SK-N-MC (cell line): Measurements from ENCODE around the gene AKT3.
A peak's percentile ranks its signal among the peaks of the same experiment; 100 is the strongest.

ENCODE experiments used
- DNase-seq: peaks from one replicate; pipeline ENCODE4 v3.0.0-alpha.2; 2011; ENCODE audit warnings: low read depth, low spot score
- H3K27ac ChIP-seq: fragments of 200-600 bp; sonication (generic); 2 replicates; pipeline ENCODE4 v1.5.1; 2016; ENCODE audit warnings: mixed run types
- H3K36me3 ChIP-seq: fragments of 200-600 bp; sonication (generic); 2 replicates; pipeline ENCODE4 v1.6.1; 2017; ENCODE audit warnings: antibody characterized with exemption, low read length, mixed read lengths; ENCODE audit not compliant: insufficient read depth
- H3K4me3 ChIP-seq: fragments of 200-600 bp; sonication (generic); 2 replicates; pipeline ENCODE4 v1.5.1; 2016
- H3K9ac ChIP-seq: fragments of 200-600 bp; sonication (generic); 2 replicates; pipeline ENCODE4 v1.8.0; 2017; ENCODE audit warnings: mixed run types, mixed read lengths; ENCODE audit not compliant: insufficient read length
- H3K9me3 ChIP-seq: fragments of 200-600 bp; sonication (generic); 2 replicates; pipeline ENCODE4 v1.6.1; 2017; ENCODE audit warnings: low read depth, mild to moderate bottlenecking, antibody characterized with exemption, low read length, moderate library complexity, mixed read lengths
- EZH2 ChIP-seq: fragments of 200-600 bp; sonication (generic); IDR thresholded peaks from one replicate; pipeline ENCODE4 v1.6.1; 2017; ENCODE audit warnings: antibody characterized with exemption
- FOXP2 ChIP-seq: optimal IDR thresholded peaks from 2 replicates; pipeline ENCODE3; 2011; ENCODE audit warnings: mild to moderate bottlenecking, moderate library complexity; ENCODE audit not compliant: insufficient read depth; ENCODE audit errors: extremely low read length, control extremely low read depth
- POLR2AphosphoS5 ChIP-seq: IDR thresholded peaks from 2 replicates; pipeline ENCODE4 v1.6.1; 2012; ENCODE audit warnings: mild to moderate bottlenecking, low read depth, low read length, borderline replicate concordance

The AKT3 gene

GRCh38 chr1:243500512-243500911 is 349.5 kb downstream of the AKT3 start:
- Histone ChIP-seq H3K9ac (no peak overlapping the region), H3K4me3 (no peak overlapping the region), H3K9me3 (no peaks in the 10 kb centered on the region), H3K36me3 (no peaks in the 10 kb centered on the region), H3K27ac (no peak overlapping the region)
- TF ChIP-seq POLR2AphosphoS5, result no peak
- TF ChIP-seq FOXP2, result no peak
- no peak for TF ChIP-seq EZH2
- no peak for DNase-seq

GRCh38 chr1:243499711-243500110 is 350.3 kb downstream of the AKT3 start:
- Histone ChIP-seq H3K4me3 (no peak overlapping the region), H3K27ac (no peak overlapping the region), H3K9ac (no peak overlapping the region), H3K36me3 (no peaks in the 10 kb centered on the region), H3K9me3 (no peaks in the 10 kb centered on the region)
- TF ChIP-seq FOXP2 (no peak), POLR2AphosphoS5 (no peak), EZH2 (no peak)
- no peak for DNase-seq

GRCh38 chr1:243499248-243499647 is 350.8 kb downstream of the AKT3 start:
- no peak overlapping the region for H3K9ac ChIP-seq
- no peaks in the 10 kb centered on the region for H3K36me3 ChIP-seq
- H3K9me3 ChIP-seq, result no peaks in the 10 kb centered on the region
- no peak for DNase-seq
- H3K4me3 ChIP-seq, result no peak overlapping the region
- H3K27ac ChIP-seq, result no peak overlapping the region
- TF ChIP-seq EZH2, result no peak

- H3K9me3 ChIP-seq, result no peaks in the 10 kb centered on the region
- H3K9ac ChIP-seq, result no peak overlapping the region
- no peak for DNase-seq
- TF ChIP-seq FOXP2 (no peak), POLR2AphosphoS5 (no peak), EZH2 (no peak)
- H3K27ac ChIP-seq, result no peak overlapping the region
- no peaks in the 10 kb centered on the region for H3K36me3 ChIP-seq
- H3K4me3 ChIP-seq, result no peak overlapping the region
These were observed 351.9 kb downstream of the AKT3 start for GRCh38 chr1:243497939-243498681.

- DNase-seq, result no peak
These were observed 353.2 kb downstream of the AKT3 start for GRCh38 chr1:243496806-243497205.

GRCh38 chr1:243496187-243496646 is 353.8 kb downstream of the AKT3 start:
- Histone ChIP-seq H3K36me3 (no peaks in the 10 kb centered on the region), H3K9me3 (no peaks in the 10 kb centered on the region), H3K27ac (no peak overlapping the region), H3K9ac (no peak overlapping the region), H3K4me3 (no peak overlapping the region)
- DNase-seq, result no peak
- TF ChIP-seq EZH2 (no peak), POLR2AphosphoS5 (no peak), FOXP2 (no peak)

More at GRCh38 chr1:243496806-243497205, 353.2 kb downstream of the AKT3 start:
- Histone ChIP-seq H3K27ac (no peak overlapping the region), H3K36me3 (no peaks in the 10 kb centered on the region), H3K9ac (no peak overlapping the region), H3K4me3 (no peak overlapping the region), H3K9me3 (no peaks in the 10 kb centered on the region)
- TF ChIP-seq EZH2, result no peak
- no peak for TF ChIP-seq FOXP2
- TF ChIP-seq POLR2AphosphoS5, result no peak

GRCh38 chr1:243495442-243496186 is 354.4 kb downstream of the AKT3 start:
- Histone ChIP-seq H3K4me3 (no peak overlapping the region), H3K36me3 (no peaks in the 10 kb centered on the region), H3K27ac (no peak overlapping the region), H3K9ac (no peak overlapping the region), H3K9me3 (no peaks in the 10 kb centered on the region)
- TF ChIP-seq FOXP2 (no peak), EZH2 (no peak), POLR2AphosphoS5 (no peak)
- no peak for DNase-seq

- Histone ChIP-seq H3K4me3 (no peak overlapping the region), H3K9ac (no peak overlapping the region), H3K27ac (peak overlapping the region; percentile 75), H3K9me3 (no peaks in the 10 kb centered on the region), H3K36me3 (no peaks in the 10 kb centered on the region)
- no peak for TF ChIP-seq POLR2AphosphoS5
- no peak for TF ChIP-seq EZH2
- TF ChIP-seq FOXP2, result no peak
- DNase-seq, result no peak
These were observed 355.2 kb downstream of the AKT3 start for GRCh38 chr1:243494741-243495431.
